Measurements from ENCODE around the gene USP34. TPM values are rescaled to one million over a fixed set of nuclear protein-coding genes. Genes with fewer than 3 reads are reported as not detected.

USP34 gene
- total RNA-seq, 1 experiment from 2014 or later = 91.4 TPM

DNA sequence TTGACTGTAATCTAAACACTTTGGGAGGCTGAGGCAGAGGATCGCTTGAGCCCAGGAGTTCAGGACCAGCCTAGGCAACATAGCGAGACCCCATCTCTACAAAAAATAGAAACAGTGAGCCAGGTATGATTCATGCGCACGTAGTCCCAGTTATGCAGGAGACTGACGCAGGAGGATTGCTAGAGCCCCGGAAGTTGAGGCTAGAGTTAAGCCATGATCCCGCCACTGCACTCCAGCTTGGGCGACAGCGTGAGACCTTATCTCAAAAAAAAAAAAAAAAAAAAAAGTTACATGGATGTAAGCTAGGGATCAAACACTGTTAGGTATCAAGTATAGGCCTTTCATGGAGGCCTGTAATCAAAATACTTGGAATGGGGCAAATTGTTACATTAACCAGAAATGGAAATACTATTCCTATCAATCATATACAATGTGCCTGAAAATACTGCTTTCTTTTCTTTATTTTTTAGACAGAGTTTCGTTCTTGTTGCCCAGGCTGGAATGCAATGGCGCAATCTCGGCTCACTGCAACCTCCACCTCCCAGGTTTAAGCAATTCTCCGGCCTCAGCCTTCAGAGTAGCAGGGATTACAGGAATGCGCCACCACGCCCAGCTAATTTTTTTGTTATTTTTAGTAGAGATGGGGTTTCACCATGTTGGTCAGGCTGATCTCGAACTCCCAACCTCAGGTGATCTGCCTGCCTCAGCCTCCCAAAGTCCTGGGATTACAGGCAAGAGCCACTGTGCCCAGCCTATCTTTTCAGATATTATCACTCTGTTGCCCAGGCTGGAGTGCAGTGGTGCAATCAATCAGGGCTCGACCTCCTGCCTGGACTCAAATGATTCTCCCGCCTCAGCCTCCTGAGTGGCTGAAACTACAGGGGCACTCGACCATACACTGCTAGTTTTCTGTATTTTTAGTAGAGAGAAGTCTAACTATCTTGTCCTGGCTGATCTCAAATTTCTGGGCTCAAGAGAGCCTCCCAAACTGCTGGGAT lies 40.1 kb upstream of the USP34 start:
- Histone ChIP-seq H3K27ac (ENCODE audit: low read length) (no peak overlapping the region), H3K27me3 (ENCODE audit: control insufficient read depth, insufficient read depth, low read length) (no peaks in the 10 kb centered on the region), H3K9me3 (ENCODE audit: control insufficient read depth, insufficient read depth, low read depth, low read length) (no peaks in the 10 kb centered on the region), H3K4me1 (ENCODE audit: control insufficient read depth, insufficient read depth, low read length) (no peaks in the 10 kb centered on the region), H3K36me3 (ENCODE audit: control insufficient read depth, insufficient read depth, low read length) (0 out of 2 replicates have a peak, but pooled peaks cover 3% of the 10 kb centered on the region), H3K4me3 (ENCODE audit: low read depth in 2 of 2, low read length in 2 of 2) (no peak overlapping the region)
- no peak for DNase-seq (ENCODE audit: low read depth, low spot score)
- ATAC-seq = no peak; the same call in 1 of the 2 replicates
- CTCF ChIA-PET = no interaction called here
- in situ Hi-C loops (cut with HindIII; ENCODE audit: low pct_unique_long_range_greater_than_20kb, low sequenced_read_pairs) (no loop called here), intact Hi-C loops (cut with micrococcal nuclease; ENCODE audit: unreplicated experiment) (no loop called here)
- TF ChIP-seq TCF7L2 (IDR thresholded peaks at IDR 0.05; ENCODE audit: low read depth, low read length) = no peak
- TF ChIP-seq, protein P1, sequence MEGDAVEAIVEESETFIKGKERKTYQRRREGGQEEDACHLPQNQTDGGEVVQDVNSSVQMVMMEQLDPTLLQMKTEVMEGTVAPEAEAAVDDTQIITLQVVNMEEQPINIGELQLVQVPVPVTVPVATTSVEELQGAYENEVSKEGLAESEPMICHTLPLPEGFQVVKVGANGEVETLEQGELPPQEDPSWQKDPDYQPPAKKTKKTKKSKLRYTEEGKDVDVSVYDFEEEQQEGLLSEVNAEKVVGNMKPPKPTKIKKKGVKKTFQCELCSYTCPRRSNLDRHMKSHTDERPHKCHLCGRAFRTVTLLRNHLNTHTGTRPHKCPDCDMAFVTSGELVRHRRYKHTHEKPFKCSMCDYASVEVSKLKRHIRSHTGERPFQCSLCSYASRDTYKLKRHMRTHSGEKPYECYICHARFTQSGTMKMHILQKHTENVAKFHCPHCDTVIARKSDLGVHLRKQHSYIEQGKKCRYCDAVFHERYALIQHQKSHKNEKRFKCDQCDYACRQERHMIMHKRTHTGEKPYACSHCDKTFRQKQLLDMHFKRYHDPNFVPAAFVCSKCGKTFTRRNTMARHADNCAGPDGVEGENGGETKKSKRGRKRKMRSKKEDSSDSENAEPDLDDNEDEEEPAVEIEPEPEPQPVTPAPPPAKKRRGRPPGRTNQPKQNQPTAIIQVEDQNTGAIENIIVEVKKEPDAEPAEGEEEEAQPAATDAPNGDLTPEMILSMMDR (IDR thresholded peaks at IDR 0.05) = no peak
- no peak for TF ChIP-seq POLR2AphosphoS5 (IDR thresholded peaks at IDR 0.05; ENCODE audit: low read depth, low read length)
- TF ChIP-seq, protein P2, sequence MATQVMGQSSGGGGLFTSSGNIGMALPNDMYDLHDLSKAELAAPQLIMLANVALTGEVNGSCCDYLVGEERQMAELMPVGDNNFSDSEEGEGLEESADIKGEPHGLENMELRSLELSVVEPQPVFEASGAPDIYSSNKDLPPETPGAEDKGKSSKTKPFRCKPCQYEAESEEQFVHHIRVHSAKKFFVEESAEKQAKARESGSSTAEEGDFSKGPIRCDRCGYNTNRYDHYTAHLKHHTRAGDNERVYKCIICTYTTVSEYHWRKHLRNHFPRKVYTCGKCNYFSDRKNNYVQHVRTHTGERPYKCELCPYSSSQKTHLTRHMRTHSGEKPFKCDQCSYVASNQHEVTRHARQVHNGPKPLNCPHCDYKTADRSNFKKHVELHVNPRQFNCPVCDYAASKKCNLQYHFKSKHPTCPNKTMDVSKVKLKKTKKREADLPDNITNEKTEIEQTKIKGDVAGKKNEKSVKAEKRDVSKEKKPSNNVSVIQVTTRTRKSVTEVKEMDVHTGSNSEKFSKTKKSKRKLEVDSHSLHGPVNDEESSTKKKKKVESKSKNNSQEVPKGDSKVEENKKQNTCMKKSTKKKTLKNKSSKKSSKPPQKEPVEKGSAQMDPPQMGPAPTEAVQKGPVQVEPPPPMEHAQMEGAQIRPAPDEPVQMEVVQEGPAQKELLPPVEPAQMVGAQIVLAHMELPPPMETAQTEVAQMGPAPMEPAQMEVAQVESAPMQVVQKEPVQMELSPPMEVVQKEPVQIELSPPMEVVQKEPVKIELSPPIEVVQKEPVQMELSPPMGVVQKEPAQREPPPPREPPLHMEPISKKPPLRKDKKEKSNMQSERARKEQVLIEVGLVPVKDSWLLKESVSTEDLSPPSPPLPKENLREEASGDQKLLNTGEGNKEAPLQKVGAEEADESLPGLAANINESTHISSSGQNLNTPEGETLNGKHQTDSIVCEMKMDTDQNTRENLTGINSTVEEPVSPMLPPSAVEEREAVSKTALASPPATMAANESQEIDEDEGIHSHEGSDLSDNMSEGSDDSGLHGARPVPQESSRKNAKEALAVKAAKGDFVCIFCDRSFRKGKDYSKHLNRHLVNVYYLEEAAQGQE (IDR thresholded peaks at IDR 0.05; ENCODE audit: insufficient read depth in 1 of 2, low read depth in 2 of 2, low read length in 1 of 2) = no peak
- TF ChIP-seq SIN3A (IDR thresholded peaks at IDR 0.05; ENCODE audit: borderline replicate concordance, insufficient read depth, low read depth, low read length) = no peak
- no TSS peak for BruUV-seq (replicated peaks)
- POLR2A ChIA-PET = no interaction called here

DNA sequence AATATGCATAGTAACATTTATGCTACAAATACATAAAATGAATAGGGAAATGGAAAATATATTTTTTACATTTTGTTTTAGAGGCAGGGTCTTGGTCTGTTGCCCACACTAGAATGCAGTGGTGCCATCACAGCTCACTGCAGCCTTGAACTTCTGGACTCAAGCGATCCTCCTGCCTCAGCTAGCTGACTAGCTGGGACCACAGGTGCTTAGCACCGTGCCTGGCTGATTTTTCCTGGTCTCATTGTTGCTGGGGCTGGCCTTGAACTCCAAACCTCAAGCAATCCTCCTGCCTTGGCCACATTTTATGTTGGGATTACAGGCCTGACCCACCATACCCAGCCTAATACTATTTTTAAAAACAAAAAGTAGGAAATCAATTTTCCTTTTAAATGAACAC lies 34.1 kb upstream of the USP34 start:
- BruUV-seq (replicated peaks) = no TSS peak
- Histone ChIP-seq H3K4me3 (ENCODE audit: low read depth in 2 of 2, low read length in 2 of 2) (no peak overlapping the region), H3K4me1 (ENCODE audit: control insufficient read depth, insufficient read depth, low read length) (no peaks in the 10 kb centered on the region), H3K27ac (ENCODE audit: low read length) (no peak overlapping the region), H3K27me3 (ENCODE audit: control insufficient read depth, insufficient read depth, low read length) (no peaks in the 10 kb centered on the region), H3K9me3 (ENCODE audit: control insufficient read depth, insufficient read depth, low read depth, low read length) (no peaks in the 10 kb centered on the region), H3K36me3 (ENCODE audit: control insufficient read depth, insufficient read depth, low read length) (peaks cover 15% of the 10 kb centered on the region; the same call in 1 of the 2 replicates)
- ChIA-PET CTCF (no interaction called here), POLR2A (no interaction called here)
- intact Hi-C loops (cut with micrococcal nuclease; ENCODE audit: unreplicated experiment) (no loop called here), in situ Hi-C loops (cut with HindIII; ENCODE audit: low pct_unique_long_range_greater_than_20kb, low sequenced_read_pairs) (no loop called here)
- TF ChIP-seq, protein P1 (IDR thresholded peaks at IDR 0.05) = no peak
- TF ChIP-seq, protein P2 (IDR thresholded peaks at IDR 0.05; ENCODE audit: insufficient read depth in 1 of 2, low read depth in 2 of 2, low read length in 1 of 2) = no peak
- TF ChIP-seq POLR2AphosphoS5 (IDR thresholded peaks at IDR 0.05; ENCODE audit: low read depth, low read length) (no peak), SIN3A (IDR thresholded peaks at IDR 0.05; ENCODE audit: borderline replicate concordance, insufficient read depth, low read depth, low read length) (no peak), TCF7L2 (IDR thresholded peaks at IDR 0.05; ENCODE audit: low read depth, low read length) (no peak)
- DNase-seq (ENCODE audit: low read depth, low spot score) (no peak), ATAC-seq (no peak)
